SW480 (cell line): Measurements from ENCODE around the gene EFTUD2.

Experiments used
- DNase-seq: peaks from one replicate; pipeline ENCODE4 v3.0.0-alpha.2; 2016; ENCODE audit warnings: low spot score

Gene EFTUD2

GRCh38 chr17:44887971-44888954 is 11.0 kb downstream of the EFTUD2 start:
- no peak for DNase-seq

DNA sequence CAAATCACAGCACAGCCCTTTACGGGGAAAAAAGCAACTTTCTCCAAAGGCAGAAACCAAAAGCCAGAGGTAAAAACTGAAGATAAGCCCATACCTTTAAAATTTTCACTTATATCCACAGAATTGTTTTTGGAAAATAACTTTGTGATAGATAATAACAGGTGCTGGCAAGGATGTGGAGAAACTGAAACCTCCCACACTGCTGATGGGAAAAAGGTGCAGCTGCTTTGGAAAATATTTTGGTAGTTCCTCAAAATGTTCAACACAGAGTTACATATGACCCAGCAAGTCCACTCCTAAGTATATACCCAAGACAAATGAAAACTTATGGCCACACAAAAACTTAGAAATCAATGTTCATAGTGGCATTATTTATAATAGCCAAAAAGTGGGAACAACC is 12.2 kb downstream of the EFTUD2 start:
- no peak for DNase-seq

GRCh38 chr17:44884941-44885340 is 14.3 kb downstream of the EFTUD2 start:
- no peak for DNase-seq

DNA sequence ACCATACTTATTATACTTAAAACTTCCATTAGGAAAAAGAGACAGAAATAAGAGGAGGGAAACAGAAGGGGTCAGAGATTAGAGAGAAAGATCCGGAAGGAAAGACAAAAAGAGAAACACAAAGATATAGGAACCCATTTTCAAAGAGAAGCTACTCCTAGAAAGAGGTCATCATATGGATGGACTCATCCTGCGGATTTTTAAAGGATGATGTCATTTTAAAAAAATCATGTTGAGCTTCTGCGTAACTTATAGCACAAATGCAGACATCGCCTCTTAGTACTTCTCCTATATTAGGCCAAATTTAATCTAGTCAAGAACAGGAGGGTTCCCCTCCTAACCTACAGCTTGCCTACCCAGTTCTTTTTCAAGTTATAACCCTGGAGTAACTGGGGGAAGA is 18.1 kb downstream of the EFTUD2 start:
- no peak for DNase-seq

- no peak for DNase-seq
These were observed 19.2 kb downstream of the EFTUD2 start for GRCh38 chr17:44880062-44880461.

- no peak for DNase-seq
These were observed 19.9 kb downstream of the EFTUD2 start for GRCh38 chr17:44879376-44879775.

DNA sequence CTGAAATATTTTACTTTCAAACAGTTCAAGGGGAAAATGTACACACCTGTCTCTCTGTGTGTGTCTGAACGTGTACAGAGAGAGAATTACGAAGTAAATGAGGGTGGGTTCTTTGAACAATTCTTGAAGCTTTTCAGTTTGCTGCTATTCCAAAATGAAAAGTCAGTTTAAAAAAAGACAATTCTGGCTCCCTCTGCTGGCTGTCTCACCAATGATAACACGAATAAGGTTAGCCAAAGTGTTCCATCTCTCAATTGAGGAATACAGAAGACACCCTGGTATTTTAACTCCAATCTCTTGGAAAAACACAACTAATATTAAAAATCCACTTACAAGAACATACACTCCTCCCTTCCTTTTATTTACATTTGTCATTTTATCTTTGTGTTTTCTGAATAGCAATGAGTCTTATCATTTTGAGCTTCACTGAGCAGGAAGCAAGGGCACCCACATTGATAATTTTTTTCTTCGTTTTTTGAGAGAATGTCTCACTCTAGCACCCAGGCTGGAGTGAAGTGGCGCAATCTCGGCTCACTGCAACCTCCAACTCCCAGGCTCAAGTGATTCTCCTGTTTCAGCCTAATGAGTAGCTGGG is 20.5 kb downstream of the EFTUD2 start:
- DNase-seq, result peak; percentile 16

- DNase-seq, result no peak
These were observed 22.1 kb downstream of the EFTUD2 start for GRCh38 chr17:44877121-44877520.

- no peak for DNase-seq
These were observed 23.5 kb downstream of the EFTUD2 start for GRCh38 chr17:44875761-44876160.

DNA sequence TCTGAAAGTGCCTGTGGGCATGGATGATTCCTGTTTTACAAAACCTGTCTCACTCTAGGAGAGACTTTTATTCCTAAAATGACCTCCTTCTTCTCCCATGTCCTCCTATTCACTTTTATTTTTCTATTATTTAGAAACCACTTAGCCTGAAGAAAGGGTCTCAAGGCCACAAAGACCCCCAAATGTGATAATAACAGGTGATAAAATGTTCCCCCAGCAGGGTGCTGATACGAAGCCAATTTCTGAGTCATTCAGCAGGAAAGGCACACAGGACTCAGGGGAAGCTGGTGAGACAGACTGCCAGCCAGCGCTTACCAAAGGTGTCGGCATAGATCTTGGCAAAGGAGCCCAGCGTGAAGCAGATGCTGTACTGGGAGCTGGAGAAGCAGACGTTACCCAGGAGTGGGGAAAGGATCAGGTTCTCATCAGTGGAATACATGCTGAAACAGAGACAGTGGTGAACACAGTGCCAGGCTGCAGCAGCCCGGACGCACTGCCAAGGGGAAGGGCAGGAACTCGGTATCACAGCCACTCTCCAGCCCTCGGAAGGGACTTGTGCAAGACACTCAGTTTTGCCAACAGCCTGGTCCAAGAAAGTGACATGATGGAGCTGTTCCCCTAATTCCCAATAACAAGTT is 27.0 kb downstream of the EFTUD2 start:
- no peak for DNase-seq

- DNase-seq, result no peak
These were observed 27.7 kb downstream of the EFTUD2 start for GRCh38 chr17:44871556-44871955.

GRCh38 chr17:44867841-44868240 is 31.4 kb downstream of the EFTUD2 start:
- DNase-seq, result no peak

GRCh38 chr17:44865931-44866330 is 33.3 kb downstream of the EFTUD2 start:
- DNase-seq, result no peak

DNA sequence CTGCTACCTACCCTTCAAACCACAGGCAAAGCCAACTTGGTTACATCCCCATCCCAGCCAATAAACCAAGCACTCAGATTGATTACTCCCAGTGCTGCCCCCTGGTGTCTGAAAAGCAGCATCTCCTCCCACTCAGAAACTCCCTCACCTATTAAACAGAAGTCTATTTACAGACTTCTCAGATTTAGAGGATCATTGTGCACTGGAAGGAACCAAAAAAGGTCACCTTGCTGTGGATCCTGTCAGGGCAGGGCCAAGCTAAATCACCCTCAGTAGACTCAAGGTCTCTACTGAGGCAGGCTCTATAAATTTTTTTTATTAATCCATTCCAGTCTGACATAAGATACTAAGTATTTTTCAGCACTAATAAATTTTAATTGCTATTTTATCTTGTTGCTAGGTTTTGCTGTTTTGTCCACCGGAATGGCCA is 34.0 kb downstream of the EFTUD2 start:
- DNase-seq, result peak; percentile 69

DNA sequence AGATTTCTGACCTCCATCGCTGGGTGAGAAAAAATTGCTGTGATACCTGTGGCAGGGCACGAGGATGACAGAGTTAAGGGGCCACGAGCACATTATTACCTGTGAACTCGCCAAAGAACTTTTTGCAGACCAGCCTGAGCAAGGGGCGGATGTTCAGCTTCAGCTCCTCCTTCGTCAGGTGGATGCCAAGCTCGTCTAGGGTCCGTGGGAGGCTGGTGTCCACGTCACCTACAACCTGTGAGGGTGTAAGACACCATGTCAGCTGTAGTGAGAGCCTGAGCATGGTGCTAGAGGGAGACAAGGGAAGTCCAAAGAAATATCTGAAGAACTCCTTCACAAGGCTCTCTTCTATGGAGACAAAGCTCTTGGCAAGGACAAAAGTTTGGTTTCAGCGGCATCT is 34.4 kb downstream of the EFTUD2 start:
- DNase-seq, result no peak

GRCh38 chr17:44863061-44863918 is 36.0 kb downstream of the EFTUD2 start:
- no peak for DNase-seq

DNA sequence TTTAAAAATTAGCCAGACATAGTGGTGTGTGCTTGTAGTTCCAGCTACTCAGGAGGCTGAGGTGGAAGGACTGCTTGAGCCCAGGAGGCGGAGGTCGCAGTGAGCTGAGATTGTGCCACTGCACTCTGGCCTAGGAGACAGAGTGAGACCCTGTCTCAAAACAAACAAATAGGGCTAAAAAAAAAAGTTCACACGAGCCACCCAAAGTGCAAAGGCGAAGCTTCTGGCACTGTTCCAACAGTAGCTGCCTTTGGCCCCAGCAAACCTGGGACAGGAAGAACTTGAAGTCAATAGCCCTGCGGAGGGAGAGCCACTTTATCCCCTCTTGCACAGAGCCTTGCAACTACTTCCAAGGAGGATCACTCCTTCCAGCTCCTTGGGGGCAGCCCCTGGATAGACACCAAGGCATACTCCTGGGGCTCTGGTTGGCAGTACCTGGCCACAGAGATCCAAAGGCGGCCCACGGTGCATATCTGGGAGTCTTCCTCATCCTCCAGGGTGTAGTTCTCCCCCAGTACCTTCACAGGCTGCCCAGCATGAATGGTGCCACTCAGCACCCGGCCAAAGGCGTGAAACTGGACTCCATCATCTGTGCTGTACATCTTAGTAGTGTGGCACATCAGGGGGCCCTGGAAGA is 36.8 kb downstream of the EFTUD2 start:
- DNase-seq, result no peak

DNA sequence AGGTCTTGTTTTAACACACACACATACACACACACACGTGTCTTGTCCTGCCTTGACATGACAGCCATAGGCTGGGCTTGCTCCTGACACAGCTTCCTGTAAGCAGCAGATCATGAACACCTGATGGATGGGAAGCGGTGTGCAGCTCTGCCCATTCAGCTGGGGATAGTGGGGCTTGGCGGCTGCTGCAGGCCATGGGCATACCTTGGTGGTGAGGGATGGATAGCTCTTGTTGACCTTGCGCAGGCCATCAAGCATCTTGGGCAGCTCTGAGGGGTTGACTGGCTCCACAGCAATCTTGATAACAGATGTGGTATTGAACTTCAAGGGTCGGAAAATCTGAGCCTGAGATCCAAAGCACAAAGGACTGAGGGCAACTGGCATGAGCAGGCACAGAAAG is 39.5 kb downstream of the EFTUD2 start:
- DNase-seq, result no peak

GRCh38 chr17:44854192-44854591 is 45.1 kb downstream of the EFTUD2 start:
- DNase-seq, result no peak

DNA sequence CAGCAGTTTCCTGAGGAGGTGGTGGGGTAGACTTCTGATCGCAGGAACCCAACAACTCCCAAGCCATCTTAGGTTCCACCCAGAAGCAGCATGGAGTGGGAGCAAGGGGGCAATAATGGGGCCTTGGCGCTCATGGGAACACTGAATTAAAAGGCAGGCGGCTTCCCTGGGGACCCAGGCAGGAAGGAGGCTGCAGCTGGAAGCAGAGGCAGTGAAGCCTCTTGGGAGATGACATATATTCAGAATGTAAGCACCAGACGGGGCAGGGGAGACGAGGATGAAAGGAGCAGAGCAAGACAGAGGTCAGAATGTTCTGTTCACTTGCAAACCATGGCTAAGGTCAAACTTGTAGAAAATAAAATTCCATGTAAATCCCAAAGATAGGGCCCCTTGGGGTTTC is 48.6 kb downstream of the EFTUD2 start:
- no peak for DNase-seq

DNA sequence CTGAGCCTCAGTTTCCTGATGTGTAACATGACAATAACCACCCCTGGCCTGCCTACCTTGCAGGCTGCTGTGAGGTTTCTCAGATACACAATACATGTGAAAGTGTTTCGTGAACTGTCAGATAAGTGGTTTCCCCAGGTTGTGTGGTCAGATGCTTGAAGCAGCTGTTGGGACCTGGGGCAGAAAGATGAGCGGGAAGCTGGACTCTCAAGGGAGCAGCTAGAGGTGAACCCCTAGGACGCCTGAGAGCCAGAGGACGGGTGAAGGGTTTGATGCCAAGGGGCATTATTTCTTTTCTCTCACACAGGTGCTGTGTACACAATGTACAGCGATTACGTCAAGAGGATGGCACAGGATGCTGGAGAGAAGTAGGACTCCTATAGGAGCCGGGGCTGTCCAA is 49.2 kb downstream of the EFTUD2 start:
- DNase-seq, result no peak
